NCI-H1417 treated with DMSO at 0.1 percent for 48 hours (cell line): ENCODE data around the gene MAPK13.
"Not testable (repeated sequence)": the region's sequence is repeated elsewhere in the genome, so short reads cannot be mapped to it uniquely, and the experiment has no call there.

Source experiments
- DNase-seq: peaks from one replicate; lab custom pipeline; 2025; lab: John Stamatoyannopoulos, UW

Gene MAPK13

DNA sequence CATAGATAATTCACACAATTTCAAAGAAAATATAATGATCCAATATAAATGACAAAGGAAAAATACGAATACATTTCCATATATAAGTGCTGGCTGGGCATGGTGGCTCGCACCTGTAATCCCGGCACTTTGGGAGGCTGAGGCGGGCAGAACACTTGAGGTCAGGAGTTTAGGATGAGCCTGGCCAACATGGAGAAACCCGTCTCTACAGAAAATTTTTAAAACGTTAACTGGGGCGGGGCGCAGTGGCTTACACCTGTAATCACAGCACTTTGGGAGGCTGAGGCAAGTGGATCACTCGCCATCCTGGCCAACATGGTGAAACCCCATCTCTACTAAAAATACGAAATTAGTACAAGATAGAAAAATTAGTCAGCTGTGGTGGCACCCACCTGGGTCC, 14.9 kb upstream of the MAPK13 start:
- DNase-seq, result no peak

DNA sequence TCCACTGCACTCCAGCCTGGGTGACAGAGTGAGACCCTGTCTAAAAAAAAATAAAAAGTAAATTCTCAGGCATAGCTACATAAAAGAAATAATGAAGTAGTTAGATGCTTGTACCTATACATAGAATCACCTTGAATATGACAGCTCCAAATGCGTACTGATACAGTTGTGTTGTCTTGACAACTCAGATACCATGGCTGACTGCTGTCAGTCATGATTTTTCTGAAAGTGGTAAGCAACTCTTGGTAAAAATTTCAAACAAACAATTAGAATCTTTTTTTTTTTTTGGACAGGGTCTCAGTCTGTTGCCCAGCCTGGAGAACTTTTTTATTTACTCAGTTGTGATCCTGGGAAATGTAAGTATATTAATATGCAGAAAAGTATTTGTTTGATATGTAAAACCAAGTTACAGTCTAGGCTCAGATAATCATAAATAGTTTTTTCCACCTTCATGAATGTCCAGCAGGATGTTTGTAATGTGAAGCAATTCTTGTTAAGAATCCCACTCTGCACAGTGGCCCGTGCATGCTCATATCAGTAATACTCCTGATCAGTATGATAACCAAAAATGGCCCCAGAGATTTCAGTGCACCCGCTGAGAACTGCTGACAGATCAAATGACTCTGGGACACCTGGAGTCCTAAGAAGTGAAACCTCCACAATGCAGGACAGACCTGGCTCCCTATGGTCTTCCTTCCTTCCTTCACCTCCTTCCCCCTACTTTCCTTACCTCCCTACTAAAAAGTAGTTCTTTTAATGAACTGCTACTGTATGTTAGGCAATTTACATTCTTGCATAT, 14.0 kb upstream of the MAPK13 start:
- no peak for DNase-seq

DNA sequence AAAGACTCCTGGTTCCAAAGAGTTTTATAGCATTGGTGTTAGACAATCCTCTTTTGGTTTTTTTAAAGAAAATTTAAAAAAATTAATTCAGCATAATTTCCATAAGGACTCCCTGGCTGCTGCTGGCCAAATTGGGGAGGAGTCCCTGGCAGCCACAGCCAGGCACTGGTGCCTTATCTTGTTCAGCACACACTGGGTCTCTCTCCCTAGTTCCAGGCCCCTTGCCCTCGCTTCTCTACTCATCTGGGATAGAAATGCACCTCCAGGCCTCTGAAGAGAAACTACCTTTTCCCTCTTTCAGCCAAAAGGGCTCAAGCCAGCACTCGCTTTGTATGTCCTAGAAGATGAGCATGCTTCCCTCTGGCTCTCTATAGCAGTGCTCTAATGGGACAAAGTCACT, 13.4 kb upstream of the MAPK13 start:
- no peak for DNase-seq

DNA sequence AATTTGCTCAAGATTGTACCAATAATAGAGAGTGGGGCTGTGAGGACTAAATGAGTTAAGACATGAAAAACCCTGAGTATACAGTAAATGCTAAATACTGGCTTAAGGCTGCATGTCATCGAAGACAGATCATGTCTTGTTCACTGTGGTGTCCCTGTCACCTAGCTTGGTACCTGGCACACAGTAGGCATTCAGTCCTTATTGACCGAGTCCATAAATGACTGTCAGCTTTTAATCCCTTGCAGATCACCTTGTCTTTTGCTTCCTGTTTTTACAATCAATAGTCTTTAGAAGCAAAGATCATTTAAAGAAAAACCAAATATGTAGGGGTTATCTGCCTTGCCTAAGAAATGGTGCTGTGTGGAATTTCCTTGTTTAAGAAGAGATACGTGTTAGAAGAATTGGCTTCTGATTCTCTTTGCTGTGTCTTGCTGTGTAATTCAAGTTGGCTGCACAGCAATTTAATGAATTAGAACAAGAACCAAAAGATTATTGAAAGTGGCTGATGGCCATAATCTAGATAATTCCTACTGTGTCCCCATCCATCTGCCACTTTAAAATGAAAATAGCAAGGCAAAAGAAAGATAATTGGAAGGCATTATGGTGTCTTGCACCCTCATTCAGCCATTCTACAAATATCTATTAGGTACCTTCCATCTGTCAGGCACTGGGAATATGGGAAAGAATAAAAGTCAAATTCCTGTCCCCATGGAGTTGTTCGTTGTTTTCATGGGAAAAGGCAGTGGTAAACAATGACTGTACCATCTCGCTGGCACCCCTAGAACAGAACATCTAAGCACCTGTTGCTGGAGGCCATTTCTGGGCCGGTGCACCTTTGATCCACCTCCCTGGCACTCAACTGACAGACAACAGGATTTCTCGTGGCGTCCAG, 12.4 kb upstream of the MAPK13 start:
- no peak for DNase-seq

DNA sequence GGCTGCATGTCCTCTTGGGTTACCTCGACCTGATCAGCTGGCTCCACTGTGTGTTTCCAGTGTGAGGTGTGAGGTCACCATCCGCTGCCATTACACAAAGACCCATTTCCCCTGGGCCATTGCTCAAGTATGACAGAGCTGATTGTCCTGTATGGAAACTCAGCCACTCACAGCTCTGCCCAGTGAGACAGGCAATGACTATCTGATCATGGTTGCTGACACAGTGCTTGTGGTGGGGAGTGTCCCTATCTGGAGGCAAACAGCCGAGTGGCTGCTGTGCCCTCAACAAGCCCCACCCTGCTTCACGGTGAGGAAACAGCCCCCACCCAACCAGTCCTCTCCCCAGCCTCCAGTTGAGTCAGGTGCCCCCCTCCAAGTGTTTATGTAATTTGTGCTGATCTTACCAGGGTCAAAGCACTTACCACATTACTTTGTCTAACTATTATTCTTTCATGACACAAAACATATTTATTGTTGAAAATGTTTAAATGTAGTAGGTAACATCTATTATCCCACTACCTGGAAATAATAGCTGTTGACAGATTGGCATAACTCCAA, 11.7 kb upstream of the MAPK13 start:
- no peak for DNase-seq

DNA sequence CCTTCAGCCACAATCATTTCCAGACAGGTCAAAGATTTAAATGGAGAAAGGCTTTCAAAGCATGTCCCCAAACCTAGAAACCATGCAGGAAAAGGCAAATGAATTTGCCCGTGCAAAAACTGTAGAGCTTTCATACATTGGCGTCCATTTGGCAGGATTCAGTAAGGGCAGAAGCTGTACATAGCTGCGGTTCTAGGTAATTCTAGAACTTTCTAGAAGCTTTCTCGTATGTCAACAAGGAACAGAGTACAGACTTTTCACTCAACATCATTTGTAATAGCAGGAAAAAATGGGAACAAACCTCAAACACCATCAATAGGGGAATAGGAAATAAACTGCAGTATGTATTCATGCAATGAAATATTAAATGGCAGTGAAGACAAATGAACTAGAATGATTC, 11.1 kb upstream of the MAPK13 start:
- no peak for DNase-seq

DNA sequence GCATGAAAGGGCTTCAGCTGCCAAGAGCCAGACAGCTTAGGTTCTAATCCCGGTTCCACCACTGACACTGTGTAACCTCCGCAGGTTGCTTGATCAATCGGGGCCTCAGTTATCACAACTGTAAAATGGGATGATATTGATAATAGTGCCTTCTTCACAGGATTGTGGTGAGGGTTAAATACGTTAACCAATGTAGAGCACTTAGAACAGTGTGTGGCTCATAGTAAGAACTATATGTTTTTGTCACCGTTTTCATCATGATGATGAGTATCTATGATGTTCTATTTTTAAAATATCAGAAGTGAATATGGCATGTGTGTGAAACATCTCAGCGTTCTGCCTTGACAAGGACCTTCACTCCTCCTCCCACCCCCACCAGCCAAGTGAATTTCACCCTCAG, 10.3 kb upstream of the MAPK13 start:
- DNase-seq, result no peak

DNA sequence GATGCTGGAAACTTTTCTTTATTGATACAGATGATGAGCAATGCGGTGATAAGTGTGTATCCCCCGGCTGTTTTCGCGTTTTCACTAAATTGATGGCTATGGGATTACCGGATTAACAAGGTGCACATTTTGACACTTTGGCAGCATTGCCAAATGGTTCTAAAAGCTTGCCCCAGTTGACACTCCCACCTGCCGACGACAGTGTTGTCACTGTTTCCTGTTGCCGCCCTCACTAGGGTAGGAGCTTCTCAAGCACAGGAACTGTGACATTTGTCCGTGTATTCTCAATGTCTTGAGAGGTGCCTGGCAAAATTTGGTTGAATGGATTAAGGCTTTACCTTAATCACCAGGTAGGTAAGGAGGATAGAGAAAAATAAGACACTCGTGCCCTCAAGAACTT, 9.8 kb upstream of the MAPK13 start:
- no peak for DNase-seq

DNA sequence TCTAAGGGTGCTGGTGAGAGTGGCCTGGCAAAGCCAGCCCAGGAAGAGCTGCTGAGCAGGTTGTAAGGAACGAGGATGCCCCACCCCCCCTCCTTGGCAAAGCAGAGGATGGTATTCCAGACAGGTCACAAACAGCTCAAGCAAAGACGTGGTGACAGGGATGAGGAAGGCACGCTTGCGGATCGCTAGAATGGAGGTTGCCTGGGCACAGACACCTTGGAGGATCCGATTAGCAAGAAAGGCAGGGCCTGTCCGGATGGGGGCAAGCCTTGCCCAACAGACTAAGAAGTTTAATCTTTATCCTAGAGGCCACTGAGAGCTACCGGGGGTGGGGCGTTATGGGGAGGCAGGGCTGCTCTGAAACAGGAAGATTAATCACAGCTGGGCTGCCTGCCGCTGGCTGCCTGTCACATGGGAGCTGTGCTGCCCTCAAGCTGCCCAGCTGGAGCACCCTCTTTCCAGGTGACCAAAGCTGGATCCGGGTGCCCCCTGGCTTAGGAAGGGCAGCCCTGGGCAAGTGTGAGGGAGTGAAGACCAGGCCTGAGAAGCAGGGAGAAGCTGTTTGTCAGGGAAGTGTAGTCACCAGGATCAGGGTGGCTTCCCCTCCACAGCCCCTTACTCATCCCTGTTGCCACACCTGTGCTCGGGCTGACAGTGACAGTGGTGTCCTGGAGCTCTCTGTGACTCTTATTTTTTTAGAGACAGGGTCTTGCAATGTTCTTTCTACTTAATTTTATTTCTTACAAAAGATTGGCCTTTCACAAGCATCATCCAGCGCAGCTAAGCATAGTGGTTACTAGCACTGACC, 9.1 kb upstream of the MAPK13 start:
- no peak for DNase-seq

DNA sequence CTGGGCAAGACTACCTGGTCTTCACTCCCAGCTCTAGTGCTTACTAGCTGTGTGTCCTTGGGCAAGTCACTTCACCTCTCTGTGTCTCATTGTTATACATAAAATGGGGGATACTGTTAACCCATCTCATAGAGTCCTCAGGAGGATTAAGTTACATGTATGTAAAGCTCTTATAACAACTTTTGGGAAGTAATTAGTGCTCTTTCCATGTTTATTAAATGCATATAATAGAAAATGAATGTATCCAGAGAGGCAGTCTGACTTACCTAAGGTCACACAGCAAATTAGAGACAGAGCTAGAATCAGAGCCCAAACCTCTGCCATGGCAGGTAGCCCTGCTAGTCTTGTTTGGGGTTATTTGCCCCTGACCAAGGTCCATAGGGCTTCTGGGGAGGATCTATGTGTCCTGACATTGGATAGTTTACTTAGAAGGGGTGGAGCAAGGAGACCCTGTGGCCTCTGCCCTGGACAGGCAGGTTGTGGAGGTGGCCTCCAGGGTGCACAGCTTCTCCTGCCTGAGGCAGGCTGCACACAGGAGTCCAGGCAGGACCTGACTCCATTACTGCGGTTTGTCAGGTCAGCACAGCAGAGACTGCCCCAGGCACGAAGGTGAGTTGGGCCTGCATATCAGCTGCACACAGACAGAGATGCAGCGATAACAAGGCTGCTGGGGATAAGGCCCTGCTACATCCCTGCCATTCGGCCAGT, 8.4 kb upstream of the MAPK13 start:
- no peak for DNase-seq

DNA sequence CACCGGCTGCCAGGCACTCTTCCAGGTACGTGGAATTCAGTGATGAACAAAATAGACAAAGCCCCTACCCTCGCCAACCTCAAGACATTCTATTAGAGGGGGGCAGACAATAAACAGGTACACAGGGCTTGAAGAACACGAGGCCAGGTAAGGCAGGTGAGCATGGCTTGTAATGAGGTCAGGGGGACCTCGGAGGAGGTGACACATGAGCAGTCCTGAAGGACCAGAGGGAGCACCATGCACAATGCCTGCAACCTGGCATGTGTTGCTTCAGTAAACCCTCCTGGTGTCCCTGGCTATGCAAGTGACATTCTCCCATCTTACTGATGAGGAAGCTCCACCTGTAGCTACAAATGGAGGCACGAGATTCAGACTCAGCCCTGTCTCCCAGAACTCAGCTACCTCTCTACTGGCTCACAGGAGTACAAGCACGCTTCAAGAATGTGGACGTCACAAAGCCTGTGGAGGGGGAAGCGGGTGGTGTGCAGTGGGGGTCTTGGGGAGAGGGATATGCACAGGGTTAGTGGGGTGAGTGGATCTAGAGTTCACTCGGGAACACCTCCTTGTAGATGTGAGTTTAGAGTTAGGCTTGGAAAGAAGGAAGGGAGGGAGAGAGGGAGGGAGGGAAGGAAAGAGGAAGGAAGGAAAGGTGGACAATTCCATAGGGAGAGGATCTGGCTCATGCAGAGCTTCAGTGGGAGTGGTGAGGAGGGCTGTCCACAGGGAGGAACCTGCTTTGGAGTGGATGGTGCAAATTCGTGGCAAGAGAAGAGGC, 7.6 kb upstream of the MAPK13 start:
- no peak for DNase-seq

DNA sequence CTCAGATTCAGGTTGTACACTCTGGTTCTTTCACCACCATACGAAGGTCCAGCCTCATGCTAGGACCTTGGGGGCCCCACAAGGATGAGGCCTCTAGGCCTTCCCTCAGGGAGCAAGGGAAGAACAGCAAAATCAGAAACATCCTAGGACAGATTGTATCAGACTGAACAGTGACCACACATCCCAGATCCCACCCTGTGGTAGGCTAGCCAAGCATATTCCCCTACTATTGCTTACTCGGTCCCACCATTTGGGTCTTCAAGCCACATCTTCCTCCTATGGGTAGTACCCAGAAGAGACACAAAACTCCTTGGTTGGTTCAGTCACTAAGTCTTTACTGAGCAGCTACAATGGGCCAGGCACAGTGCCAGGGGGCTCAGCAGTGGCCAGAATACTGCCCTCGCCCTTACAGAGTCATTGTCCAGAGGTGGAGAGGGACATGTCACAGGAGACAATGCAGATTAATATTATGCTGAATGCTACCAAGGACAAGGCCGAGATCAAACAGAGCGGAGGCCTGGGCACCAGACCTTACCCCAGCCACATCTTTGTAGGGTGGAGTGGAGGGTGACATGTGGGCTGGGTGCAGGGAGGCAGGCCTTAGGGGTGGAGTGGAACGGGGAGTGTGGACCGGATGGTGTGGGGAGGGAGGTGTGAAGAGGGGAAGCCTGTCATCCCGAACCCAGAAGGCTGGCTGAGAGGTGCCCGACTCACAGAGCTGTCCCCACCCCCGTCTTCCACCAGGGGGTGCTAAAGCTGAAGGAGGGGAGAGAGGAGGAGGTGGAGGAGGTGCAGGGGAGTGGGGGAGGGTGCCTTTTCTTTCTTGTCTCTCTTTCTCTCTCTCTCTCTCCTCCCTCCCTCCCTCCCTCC, 6.8 kb upstream of the MAPK13 start:
- DNase-seq, result no peak

DNA sequence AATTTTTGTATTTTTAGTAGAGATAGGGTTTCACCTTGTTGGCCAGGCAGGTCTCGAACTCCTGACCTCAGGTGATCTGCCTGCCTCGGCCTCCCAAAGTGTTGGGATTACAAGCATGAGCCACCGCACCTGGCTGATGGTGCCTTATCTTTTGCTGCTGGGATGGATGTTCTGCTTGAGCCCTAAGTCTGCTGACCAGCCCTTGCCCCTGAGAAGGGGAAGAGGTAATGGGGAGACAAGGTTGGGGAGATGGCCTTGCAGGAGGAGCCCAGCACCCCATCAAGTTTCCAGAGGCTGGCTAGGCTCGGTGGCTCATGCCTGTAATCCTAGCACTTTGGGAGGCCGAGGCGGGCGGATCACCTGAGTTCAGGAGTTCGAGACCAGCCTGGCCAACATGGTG, 6.0 kb upstream of the MAPK13 start:
- DNase-seq, result not testable (repeated sequence)

DNA sequence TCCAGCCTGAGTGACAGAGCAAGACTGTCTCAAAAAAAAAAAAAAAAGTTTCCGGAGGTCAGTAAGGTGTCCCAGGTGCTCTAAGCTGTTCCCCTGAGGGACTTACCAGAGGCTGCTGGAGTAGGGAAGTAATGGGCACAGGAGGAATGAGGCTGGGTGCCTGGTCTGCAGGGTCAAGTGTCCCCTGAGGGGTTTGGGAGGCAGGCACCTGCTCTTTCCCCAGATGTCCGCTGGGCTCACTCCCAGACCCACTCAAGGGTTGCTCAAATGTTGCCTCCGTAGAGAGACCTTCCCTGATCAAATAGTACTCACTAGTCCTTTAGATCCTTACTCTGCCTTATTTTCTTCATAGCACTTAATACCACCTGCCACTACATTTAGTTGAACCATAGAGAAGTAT, 5.4 kb upstream of the MAPK13 start:
- DNase-seq, result no peak

DNA sequence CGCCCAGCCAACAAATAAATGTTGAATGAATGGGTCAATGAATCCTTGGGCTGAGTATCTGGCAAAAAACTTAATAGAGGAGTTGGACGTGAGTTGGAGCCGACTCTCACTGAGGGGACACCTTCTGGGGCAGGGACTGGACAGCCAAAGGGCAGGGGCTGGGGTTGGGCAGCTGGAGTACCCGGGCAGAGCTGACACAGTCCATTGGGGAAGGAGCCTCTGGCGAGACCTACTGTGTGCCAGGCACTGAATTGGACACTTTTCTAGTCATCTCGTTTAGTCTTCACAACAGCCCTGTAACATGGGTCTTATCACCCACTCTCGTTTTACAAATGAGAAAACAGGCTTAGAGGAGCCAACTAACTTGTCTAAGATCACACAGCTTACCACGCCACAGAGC, 4.7 kb upstream of the MAPK13 start:
- DNase-seq, result no peak

DNA sequence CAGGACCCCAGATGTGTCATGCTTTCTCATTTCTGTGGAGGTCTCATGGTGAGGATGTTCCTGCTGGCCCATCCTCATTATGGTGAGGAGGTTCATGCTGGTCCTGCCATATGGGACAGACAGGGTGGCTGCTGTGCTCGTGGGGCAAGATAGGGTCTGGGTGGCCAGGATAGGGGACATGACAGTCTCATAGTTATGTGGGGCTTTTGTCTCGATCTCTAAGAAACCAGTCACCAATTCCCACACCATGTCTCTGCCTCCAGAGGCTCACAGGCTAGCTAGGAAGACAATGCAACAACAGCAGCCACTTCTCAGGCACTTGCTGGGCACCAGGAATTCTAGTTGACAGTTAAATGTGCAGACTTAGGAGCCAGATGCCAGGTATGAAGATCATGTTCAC, 4.2 kb upstream of the MAPK13 start:
- no peak for DNase-seq

DNA sequence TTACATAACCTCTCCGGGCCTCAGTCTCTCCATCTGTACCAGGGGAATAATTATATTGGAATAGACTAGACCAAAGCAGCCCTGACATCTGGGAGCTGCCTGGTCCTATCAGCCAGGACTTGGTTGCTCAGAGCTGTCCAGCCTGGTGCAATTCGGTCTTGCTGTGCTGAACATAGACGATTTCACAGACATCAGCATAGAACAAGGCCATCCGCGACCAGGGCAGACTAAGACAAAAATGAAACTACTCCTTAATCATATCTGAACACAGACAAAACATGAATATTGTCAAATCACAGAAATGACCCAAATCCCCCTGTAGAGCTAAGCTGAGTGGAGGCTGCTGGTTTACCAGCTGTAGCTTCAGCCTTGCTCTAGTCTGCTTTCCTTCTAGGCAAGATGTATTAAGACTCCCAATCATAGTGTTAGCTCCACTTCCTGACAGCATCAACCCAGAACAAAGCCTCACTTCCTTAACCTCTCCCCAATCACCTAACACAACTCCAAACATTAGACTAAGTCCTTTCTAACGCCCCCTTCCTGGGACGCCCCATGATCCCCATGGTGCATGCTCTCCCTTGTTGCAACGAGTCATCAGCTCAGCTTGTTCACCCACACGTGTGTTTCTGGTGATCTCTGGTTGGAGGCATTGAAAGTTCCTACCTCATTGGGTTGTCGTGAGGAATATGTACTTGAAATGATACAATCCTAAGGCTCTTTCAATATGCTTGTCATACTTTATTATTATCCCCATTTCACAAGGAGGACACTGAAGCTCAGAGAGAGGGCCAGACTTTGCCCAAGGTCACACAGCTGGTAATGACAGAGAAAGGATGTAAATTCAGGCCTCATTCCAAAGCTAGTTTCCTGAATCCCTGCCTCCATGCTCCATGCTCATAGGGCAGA, 3.5 kb upstream of the MAPK13 start:
- DNase-seq, result no peak

DNA sequence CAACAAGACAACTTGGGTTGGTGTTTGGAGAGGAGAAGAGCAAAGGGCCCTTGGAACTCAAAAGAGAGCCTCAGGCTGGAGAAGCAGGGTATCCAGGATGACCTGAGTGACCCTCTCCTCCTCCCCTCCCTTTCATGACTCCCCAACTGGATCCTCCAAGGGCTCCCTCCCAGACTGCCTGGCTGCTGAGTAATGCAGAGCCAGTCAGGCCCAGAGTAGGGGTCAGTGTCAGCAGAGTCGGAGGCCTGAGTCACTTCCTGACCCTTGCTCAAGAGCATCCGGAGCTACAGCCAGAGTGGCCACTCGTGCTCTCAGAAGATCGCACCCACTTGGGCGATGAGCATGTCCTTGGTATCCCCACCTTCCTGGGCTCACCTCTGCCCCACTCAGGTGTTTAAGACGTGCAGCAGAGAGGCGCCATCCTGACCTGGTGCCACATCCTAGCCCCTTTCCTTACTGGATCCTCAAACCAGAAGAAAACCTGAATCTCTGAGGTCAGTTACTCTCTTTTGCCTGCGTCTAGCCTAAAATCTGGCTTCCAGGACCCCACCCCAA, 2.8 kb upstream of the MAPK13 start:
- DNase-seq, result no peak
